Adrenal gland (tissue), 5 donors: ENCODE results near the gene SDK1.

Experiments
- POLR2A ChIP-seq, 2 donors: fragments of 450-650 bp; IDR thresholded peaks; one replicate each; pipeline ENCODE4 v1.6.1; 2017; ENCODE audit warnings: antibody characterized with exemption in 2 of 2, mild to moderate bottlenecking in 2 of 2, moderate library complexity in 1 of 2
- TF ChIP-seq, protein P1 (sequence below), 6 experiments: fragments of 450-650 bp in 4 of 6; fragments of 200-600 bp in 2 of 6; sonication (generic) in 1 of 6; IDR thresholded peaks; 1 replicate in 5 of 6; 2 replicates in 1 of 6; pipeline versions ENCODE4 v1.5.1 to v1.8.0; 2016 to 2021; ENCODE audit warnings: antibody characterized with exemption in 6 of 6, mild to moderate bottlenecking in 2 of 6, moderate library complexity in 1 of 6
- donor health status: DM: no; HTN: no; CAD: no.

DNA sequence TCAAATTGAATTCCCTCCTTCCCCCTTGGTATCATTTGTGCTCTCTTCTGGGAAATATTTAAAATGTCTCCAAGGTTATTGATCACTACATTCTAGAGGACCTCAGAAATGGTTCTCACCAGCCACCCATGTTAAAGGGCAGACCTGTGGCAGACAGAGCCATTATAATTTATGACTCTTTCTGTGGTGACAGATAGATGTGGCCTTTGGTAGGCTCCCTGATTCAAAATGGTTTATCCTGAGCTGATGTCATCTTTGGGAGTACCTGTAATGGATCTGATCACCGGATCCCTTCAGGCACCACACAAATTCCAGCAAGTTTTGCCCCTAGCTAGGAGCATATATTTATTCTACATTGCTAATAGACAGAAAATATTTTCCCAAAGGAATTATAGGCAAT is 267.5 kb downstream of the SDK1 start:
- TF ChIP-seq, protein P1, sequence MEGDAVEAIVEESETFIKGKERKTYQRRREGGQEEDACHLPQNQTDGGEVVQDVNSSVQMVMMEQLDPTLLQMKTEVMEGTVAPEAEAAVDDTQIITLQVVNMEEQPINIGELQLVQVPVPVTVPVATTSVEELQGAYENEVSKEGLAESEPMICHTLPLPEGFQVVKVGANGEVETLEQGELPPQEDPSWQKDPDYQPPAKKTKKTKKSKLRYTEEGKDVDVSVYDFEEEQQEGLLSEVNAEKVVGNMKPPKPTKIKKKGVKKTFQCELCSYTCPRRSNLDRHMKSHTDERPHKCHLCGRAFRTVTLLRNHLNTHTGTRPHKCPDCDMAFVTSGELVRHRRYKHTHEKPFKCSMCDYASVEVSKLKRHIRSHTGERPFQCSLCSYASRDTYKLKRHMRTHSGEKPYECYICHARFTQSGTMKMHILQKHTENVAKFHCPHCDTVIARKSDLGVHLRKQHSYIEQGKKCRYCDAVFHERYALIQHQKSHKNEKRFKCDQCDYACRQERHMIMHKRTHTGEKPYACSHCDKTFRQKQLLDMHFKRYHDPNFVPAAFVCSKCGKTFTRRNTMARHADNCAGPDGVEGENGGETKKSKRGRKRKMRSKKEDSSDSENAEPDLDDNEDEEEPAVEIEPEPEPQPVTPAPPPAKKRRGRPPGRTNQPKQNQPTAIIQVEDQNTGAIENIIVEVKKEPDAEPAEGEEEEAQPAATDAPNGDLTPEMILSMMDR (IDR thresholded peaks at IDR 0.05) = no peak
- TF ChIP-seq POLR2A (IDR thresholded peaks at IDR 0.05) = no peak
